ENCODE data around the gene PPM1E. TPM values are rescaled to one million over a fixed set of nuclear protein-coding genes. Genes with fewer than 3 reads are reported as not detected.

Gene PPM1E
- total and polyA plus RNA-seq, 11 donors, result 0.20 to 4.0 (median 0.50) TPM

GRCh38 chr17:58779446-58779845, 23.8 kb downstream of the PPM1E start:
- TF ChIP-seq CTCF (IDR thresholded peaks at IDR 0.05) (no peak), POLR2A (IDR thresholded peaks at IDR 0.05) (no peak)
- intact Hi-C loops (cut with DNase I), result no loop called here
- 53 to 64% (median 61%) methylated on average over 1 of the region's 1 CpG for WGBS, 4 donors

GRCh38 chr17:58783380-58783779, 27.7 kb downstream of the PPM1E start:
- no peak overlapping the region for H3K27ac ChIP-seq
- no peaks in the 10 kb centered on the region for H3K36me3 ChIP-seq
- H3K4me1 ChIP-seq, result peaks cover 0 to 7% (median 0%) of the 10 kb centered on the region in 12 donors
- no peaks in the 10 kb centered on the region for H3K9me3 ChIP-seq
- no peak for TF ChIP-seq CTCF (IDR thresholded peaks at IDR 0.05)
- no peak for TF ChIP-seq POLR2A (IDR thresholded peaks at IDR 0.05)
- intact Hi-C loops (cut with DNase I), result no loop called here
- no peak overlapping the region for H3K4me3 ChIP-seq
- DNase-seq (no peak), ATAC-seq (no peak)
- 48 to 60% (median 52%) methylated on average over 4 of the region's 4 CpGs for WGBS, 4 donors
- H3K27me3 ChIP-seq, result no peaks in the 10 kb centered on the region

More at GRCh38 chr17:58779446-58779845, 23.8 kb downstream of the PPM1E start:
- Histone ChIP-seq H3K27ac (no peak overlapping the region), H3K36me3 (no peaks in the 10 kb centered on the region), H3K4me1 (no peaks in the 10 kb centered on the region), H3K27me3 (no peaks in the 10 kb centered on the region), H3K9me3 (no peaks in the 10 kb centered on the region), H3K4me3 (no peak overlapping the region)
- no peak for ATAC-seq
- DNase-seq, result no peak

GRCh38 chr17:58785097-58785496, 29.4 kb downstream of the PPM1E start:
- H3K4me3 ChIP-seq, result no peak overlapping the region
- DNase-seq (no peak), ATAC-seq (no peak)
- no peaks in the 10 kb centered on the region for H3K9me3 ChIP-seq
- H3K4me1 ChIP-seq, result peaks cover 0 to 7% (median 0%) of the 10 kb centered on the region in 12 donors
- intact Hi-C loops (cut with DNase I), result no loop called here
- no peak overlapping the region for H3K27ac ChIP-seq
- peaks cover 0 to 3% (median 0%) of the 10 kb centered on the region in 9 donors for H3K27me3 ChIP-seq
- no peaks in the 10 kb centered on the region for H3K36me3 ChIP-seq
- 51 to 59% (median 52%) methylated on average over 1 of the region's 1 CpG for whole genome bisulfite sequencing, 4 donors
- TF ChIP-seq POLR2A (IDR thresholded peaks at IDR 0.05), result no peak
- no peak for TF ChIP-seq CTCF (IDR thresholded peaks at IDR 0.05)

GRCh38 chr17:58786586-58787295, 31.1 kb downstream of the PPM1E start:
- WGBS, 4 donors, result 60 to 69% (median 66%) methylated on average over 3 of the region's 3 CpGs
- intact Hi-C loops (cut with DNase I), result no loop called here
- no peak overlapping the region for H3K4me3 ChIP-seq

More at GRCh38 chr17:58786586-58787295, 31.1 kb downstream of the PPM1E start:
- Histone ChIP-seq H3K9me3 (no peaks in the 10 kb centered on the region), H3K27ac (no peak overlapping the region), H3K27me3 (peaks cover 0 to 3% (median 0%) of the 10 kb centered on the region in 9 donors), H3K4me1 (peaks cover 0 to 10% (median 0%) of the 10 kb centered on the region in 12 donors), H3K36me3 (no peaks in the 10 kb centered on the region)
- TF ChIP-seq CTCF (IDR thresholded peaks at IDR 0.05), result peak in 1 of 12 donors; percentile 8
- no peak for TF ChIP-seq POLR2A (IDR thresholded peaks at IDR 0.05)
- DNase-seq (no peak), ATAC-seq (no peak)

Data from heart left ventricle (tissue), 16 donors.